HG03565 (cell line): ENCODE measurements around the gene CNTN1.

Experiments
- ATAC-seq: cut with Tn5 transposase; IDR thresholded peaks from one replicate; pipeline ENCODE4 v1.9.1; 2021; ENCODE audit warnings: mild to moderate bottlenecking, moderate library complexity; ENCODE audit not compliant: unreplicated experiment

Gene CNTN1

GRCh38 chr12:40691913-40692764 is at the start of gene CNTN1:
Gene CNTN1, plus strand, starts transcription at chr12:40692439.
- peak; percentile 56 for ATAC-seq

GRCh38 chr12:40643506-40643905 is 48.7 kb upstream of the CNTN1 start:
- no peak for ATAC-seq

GRCh38 chr12:40643976-40644375 is 48.3 kb upstream of the CNTN1 start:
- no peak for ATAC-seq

GRCh38 chr12:40644708-40645107 is 47.5 kb upstream of the CNTN1 start:
- ATAC-seq = no peak

GRCh38 chr12:40645361-40645760 is 46.9 kb upstream of the CNTN1 start:
- no peak for ATAC-seq

- no peak for ATAC-seq
Measured at GRCh38 chr12:40646456-40646855, 45.8 kb upstream of the CNTN1 start.

- ATAC-seq = no peak
Measured at GRCh38 chr12:40646911-40647310, 45.3 kb upstream of the CNTN1 start.

GRCh38 chr12:40647651-40648050 is 44.6 kb upstream of the CNTN1 start:
- ATAC-seq = no peak

GRCh38 chr12:40648519-40648918 is 43.7 kb upstream of the CNTN1 start:
- ATAC-seq = no peak

GRCh38 chr12:40650038-40650704 is 42.1 kb upstream of the CNTN1 start:
- no peak for ATAC-seq

- ATAC-seq = no peak
Measured at GRCh38 chr12:40655451-40655850, 36.8 kb upstream of the CNTN1 start.

- ATAC-seq = no peak
Measured at GRCh38 chr12:40662366-40662765, 29.9 kb upstream of the CNTN1 start.

- ATAC-seq = no peak
Measured at GRCh38 chr12:40663781-40664180, 28.5 kb upstream of the CNTN1 start.

GRCh38 chr12:40668099-40668529 is 24.1 kb upstream of the CNTN1 start:
- no peak for ATAC-seq

GRCh38 chr12:40672741-40673271 is 19.4 kb upstream of the CNTN1 start:
- no peak for ATAC-seq

- ATAC-seq = no peak
Measured at GRCh38 chr12:40681148-40681547, 11.1 kb upstream of the CNTN1 start.

- no peak for ATAC-seq
Measured at GRCh38 chr12:40684986-40685385, 7.3 kb upstream of the CNTN1 start.

- no peak for ATAC-seq
Measured at GRCh38 chr12:40688085-40688725, 4.0 kb upstream of the CNTN1 start.

- no peak for ATAC-seq
Measured at GRCh38 chr12:40689576-40689975, 2.7 kb upstream of the CNTN1 start.

GRCh38 chr12:40692765-40693206 is 547 bp downstream of the CNTN1 start:
- ATAC-seq = no peak

- no peak for ATAC-seq
Measured at GRCh38 chr12:40693207-40693821, 1.1 kb downstream of the CNTN1 start.
